ENCODE measurements around the gene INSR. TPM values are rescaled to one million over a fixed set of nuclear protein-coding genes. Genes with fewer than 3 reads are reported as not detected.

The INSR gene
- total RNA-seq, 1 experiment from 2014 or later = 35.9 TPM

DNA sequence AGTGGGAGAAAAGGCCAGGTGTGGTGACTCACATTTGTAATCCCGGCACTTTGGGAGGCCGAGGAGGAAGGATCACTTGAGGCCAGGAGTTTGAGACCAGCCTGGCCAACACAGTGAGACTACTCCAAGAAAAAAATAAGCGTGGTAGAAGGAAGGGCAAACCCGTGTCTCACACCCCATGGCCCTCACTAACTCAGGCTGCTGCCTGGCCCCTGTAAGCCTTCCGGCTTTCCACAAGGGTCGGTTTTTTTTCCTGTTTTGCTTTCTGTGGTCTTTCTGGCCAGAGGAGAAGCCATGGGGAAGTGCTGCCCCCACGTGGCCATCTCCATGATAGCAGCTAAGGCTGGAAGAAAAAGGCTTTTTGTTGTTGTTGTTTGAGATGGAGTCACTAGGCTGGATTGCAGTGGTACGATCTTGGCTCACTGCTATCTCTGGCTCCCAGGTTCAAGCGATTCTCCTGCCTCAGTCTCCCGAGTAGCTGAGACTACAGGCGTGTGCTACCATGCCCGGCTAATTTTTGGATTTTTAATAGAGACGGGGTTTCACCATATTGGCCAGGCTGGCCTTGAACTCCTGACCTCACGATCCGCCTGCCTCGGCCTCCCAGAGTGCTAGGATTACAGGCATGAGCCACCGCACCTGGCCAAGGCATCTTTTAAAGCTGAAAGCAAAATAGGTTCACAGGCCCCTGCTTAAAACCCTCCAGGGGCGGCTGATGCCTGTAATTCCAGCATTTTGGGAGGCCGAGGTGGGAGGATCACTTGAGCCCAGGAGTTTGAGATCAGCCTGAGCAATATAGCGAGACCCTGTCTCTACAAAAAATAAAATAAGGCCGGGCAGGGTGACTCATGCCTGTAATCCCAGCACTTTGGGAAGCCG, 47.0 kb upstream of the INSR start:
- Mint-ChIP-seq H3K27me3 (ENCODE audit: low read depth) (no peaks in the 10 kb centered on the region), H3K4me1 (peaks cover 6% of the 10 kb centered on the region; the same call in 1 of the 2 replicates), H3K27ac (peak overlapping the region; percentile 90), H3K4me3 (no peak overlapping the region), H3K9me3 (no peaks in the 10 kb centered on the region), H3K36me3 (no peaks in the 10 kb centered on the region)
- ATAC-seq = peak; percentile 91
- DNase-seq (ENCODE audit: low spot score) = peak; percentile 94
- ChIA-PET POLR2A (interaction anchor here (0.9 kb wide), 1 partner anchor 242 kb away, joined by 5 read pairs; no protein-coding TSS in a partner anchor), CTCF (interaction anchor here (0.6 to 3.6 kb wide), 19 partner anchors 8 to 399 kb away, joined by 3 to 33 read pairs (median 4); partner anchors contain the start of genes ARHGEF18 and ZNF557)
- no peak for TF ChIP-seq FOXJ3 (CRISPR knock-in tag; IDR thresholded peaks at IDR 0.05; ENCODE audit: borderline replicate concordance)
- TF ChIP-seq ELF4 (CRISPR knock-in tag; IDR thresholded peaks at IDR 0.05; ENCODE audit: low read depth) = no peak
- no peak for TF ChIP-seq IRF2 (CRISPR knock-in tag; IDR thresholded peaks at IDR 0.05; ENCODE audit: borderline replicate concordance, low read depth)
- TF ChIP-seq, protein P1, sequence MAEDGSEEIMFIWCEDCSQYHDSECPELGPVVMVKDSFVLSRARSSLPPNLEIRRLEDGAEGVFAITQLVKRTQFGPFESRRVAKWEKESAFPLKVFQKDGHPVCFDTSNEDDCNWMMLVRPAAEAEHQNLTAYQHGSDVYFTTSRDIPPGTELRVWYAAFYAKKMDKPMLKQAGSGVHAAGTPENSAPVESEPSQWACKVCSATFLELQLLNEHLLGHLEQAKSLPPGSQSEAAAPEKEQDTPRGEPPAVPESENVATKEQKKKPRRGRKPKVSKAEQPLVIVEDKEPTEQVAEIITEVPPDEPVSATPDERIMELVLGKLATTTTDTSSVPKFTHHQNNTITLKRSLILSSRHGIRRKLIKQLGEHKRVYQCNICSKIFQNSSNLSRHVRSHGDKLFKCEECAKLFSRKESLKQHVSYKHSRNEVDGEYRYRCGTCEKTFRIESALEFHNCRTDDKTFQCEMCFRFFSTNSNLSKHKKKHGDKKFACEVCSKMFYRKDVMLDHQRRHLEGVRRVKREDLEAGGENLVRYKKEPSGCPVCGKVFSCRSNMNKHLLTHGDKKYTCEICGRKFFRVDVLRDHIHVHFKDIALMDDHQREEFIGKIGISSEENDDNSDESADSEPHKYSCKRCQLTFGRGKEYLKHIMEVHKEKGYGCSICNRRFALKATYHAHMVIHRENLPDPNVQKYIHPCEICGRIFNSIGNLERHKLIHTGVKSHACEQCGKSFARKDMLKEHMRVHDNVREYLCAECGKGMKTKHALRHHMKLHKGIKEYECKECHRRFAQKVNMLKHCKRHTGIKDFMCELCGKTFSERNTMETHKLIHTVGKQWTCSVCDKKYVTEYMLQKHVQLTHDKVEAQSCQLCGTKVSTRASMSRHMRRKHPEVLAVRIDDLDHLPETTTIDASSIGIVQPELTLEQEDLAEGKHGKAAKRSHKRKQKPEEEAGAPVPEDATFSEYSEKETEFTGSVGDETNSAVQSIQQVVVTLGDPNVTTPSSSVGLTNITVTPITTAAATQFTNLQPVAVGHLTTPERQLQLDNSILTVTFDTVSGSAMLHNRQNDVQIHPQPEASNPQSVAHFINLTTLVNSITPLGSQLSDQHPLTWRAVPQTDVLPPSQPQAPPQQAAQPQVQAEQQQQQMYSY (CRISPR knock-in tag; IDR thresholded peaks at IDR 0.05) = no peak
- no peak for TF ChIP-seq ESRRA (CRISPR knock-in tag; IDR thresholded peaks at IDR 0.05; ENCODE audit: borderline replicate concordance)
- TF ChIP-seq CREM (CRISPR knock-in tag; IDR thresholded peaks at IDR 0.05) = no peak
- TF ChIP-seq GRHL2 (CRISPR knock-in tag; IDR thresholded peaks at IDR 0.05; ENCODE audit: insufficient replicate concordance, severe bottlenecking) = no peak
- no peak for TF ChIP-seq RORB (CRISPR knock-in tag; IDR thresholded peaks at IDR 0.05)
- TF ChIP-seq, protein P2, sequence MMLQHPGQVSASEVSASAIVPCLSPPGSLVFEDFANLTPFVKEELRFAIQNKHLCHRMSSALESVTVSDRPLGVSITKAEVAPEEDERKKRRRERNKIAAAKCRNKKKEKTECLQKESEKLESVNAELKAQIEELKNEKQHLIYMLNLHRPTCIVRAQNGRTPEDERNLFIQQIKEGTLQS (CRISPR knock-in tag; conservative IDR thresholded peaks at IDR 0.05) = no peak
- TF ChIP-seq, protein P3, sequence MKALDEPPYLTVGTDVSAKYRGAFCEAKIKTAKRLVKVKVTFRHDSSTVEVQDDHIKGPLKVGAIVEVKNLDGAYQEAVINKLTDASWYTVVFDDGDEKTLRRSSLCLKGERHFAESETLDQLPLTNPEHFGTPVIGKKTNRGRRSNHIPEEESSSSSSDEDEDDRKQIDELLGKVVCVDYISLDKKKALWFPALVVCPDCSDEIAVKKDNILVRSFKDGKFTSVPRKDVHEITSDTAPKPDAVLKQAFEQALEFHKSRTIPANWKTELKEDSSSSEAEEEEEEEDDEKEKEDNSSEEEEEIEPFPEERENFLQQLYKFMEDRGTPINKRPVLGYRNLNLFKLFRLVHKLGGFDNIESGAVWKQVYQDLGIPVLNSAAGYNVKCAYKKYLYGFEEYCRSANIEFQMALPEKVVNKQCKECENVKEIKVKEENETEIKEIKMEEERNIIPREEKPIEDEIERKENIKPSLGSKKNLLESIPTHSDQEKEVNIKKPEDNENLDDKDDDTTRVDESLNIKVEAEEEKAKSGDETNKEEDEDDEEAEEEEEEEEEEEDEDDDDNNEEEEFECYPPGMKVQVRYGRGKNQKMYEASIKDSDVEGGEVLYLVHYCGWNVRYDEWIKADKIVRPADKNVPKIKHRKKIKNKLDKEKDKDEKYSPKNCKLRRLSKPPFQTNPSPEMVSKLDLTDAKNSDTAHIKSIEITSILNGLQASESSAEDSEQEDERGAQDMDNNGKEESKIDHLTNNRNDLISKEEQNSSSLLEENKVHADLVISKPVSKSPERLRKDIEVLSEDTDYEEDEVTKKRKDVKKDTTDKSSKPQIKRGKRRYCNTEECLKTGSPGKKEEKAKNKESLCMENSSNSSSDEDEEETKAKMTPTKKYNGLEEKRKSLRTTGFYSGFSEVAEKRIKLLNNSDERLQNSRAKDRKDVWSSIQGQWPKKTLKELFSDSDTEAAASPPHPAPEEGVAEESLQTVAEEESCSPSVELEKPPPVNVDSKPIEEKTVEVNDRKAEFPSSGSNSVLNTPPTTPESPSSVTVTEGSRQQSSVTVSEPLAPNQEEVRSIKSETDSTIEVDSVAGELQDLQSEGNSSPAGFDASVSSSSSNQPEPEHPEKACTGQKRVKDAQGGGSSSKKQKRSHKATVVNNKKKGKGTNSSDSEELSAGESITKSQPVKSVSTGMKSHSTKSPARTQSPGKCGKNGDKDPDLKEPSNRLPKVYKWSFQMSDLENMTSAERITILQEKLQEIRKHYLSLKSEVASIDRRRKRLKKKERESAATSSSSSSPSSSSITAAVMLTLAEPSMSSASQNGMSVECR (CRISPR knock-in tag; IDR thresholded peaks at IDR 0.05; ENCODE audit: borderline replicate concordance) = no peak
- TF ChIP-seq TP53 (CRISPR knock-in tag; IDR thresholded peaks at IDR 0.05) = no peak
- TF ChIP-seq, protein P4, sequence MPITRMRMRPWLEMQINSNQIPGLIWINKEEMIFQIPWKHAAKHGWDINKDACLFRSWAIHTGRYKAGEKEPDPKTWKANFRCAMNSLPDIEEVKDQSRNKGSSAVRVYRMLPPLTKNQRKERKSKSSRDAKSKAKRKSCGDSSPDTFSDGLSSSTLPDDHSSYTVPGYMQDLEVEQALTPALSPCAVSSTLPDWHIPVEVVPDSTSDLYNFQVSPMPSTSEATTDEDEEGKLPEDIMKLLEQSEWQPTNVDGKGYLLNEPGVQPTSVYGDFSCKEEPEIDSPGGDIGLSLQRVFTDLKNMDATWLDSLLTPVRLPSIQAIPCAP (CRISPR knock-in tag; IDR thresholded peaks at IDR 0.05) = no peak
- TF ChIP-seq, protein P5, sequence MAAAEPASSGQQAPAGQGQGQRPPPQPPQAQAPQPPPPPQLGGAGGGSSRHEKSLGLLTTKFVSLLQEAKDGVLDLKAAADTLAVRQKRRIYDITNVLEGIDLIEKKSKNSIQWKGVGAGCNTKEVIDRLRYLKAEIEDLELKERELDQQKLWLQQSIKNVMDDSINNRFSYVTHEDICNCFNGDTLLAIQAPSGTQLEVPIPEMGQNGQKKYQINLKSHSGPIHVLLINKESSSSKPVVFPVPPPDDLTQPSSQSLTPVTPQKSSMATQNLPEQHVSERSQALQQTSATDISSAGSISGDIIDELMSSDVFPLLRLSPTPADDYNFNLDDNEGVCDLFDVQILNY (CRISPR knock-in tag; IDR thresholded peaks at IDR 0.05) = no peak
- TF ChIP-seq SMAD4 (CRISPR knock-in tag; IDR thresholded peaks at IDR 0.05) = no peak
- peak; percentile 40; the same call in 1 of the 2 replicates for TF ChIP-seq ZNF121 (CRISPR knock-in tag; IDR thresholded peaks at IDR 0.05)
- no peak for TF ChIP-seq ZNF281 (CRISPR knock-in tag; IDR thresholded peaks at IDR 0.05)
- TF ChIP-seq USF2 (CRISPR knock-in tag; IDR thresholded peaks at IDR 0.05) = 0 out of 2 replicates have a peak, but pooled peaks have one; percentile 24
- TF ChIP-seq FOXP1 (CRISPR knock-in tag; IDR thresholded peaks at IDR 0.05; ENCODE audit: borderline replicate concordance) = no peak
- no peak for TF ChIP-seq FOXP4 (CRISPR knock-in tag; IDR thresholded peaks at IDR 0.05)
- TF ChIP-seq NFYB (CRISPR knock-in tag; conservative IDR thresholded peaks at IDR 0.05; ENCODE audit: low read depth) = no peak

Data from WTC11 (cell line).